ENCODE measurements around the gene RABGAP1L.

- TF ChIP-seq CTCF (IDR thresholded peaks at IDR 0.05): no peak
- no peak for TF ChIP-seq POLR2A (IDR thresholded peaks at IDR 0.05)
Measured at GRCh38 chr1:174413632-174414031, 254.3 kb downstream of the RABGAP1L start.

All from body of pancreas (tissue), 4 donors.